ENCODE results near the gene OSBPL2.

The OSBPL2 gene

DNA sequence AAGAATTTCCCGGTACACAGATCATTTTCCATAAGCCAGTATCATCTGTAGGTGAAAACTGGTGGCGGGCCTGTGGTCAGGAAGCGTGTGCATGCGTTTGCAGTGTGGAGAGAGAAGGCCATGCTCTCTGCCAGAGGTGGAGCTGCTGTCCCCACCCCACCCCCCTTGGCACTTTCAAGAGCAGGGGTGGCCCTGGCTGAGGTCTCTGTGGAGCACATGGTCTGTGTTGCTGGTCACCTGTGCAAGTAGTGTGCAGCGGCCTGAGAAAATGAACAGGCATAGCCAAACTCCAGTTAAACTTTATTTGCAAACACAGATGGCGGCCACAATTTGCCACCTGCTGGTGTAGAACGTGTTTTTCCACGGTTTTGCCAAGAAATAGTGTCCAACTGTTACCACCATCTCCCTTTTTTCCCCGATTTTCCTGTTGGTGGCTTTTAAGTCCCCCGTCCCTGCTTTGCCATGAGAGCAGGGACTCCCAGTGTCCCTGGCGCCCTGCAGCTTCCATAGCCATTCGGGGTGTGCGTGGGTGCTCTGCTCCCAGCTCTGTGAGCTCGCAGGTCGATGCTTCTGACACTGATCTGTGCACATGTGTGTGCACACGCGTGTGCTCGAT, 66.9 kb downstream of the OSBPL2 start:
- TF ChIP-seq NFIC (IDR thresholded peaks at IDR 0.05) (0 out of 2 replicates have a peak, but pooled peaks have one; percentile 4), EP300 (IDR thresholded peaks at IDR 0.05; ENCODE audit: borderline replicate concordance) (no peak), TAF1 (IDR thresholded peaks at IDR 0.05; ENCODE audit: low read depth) (no peak), EGR1 (IDR thresholded peaks at IDR 0.05) (no peak), CEBPB (IDR thresholded peaks at IDR 0.05) (no peak), TEAD4 (IDR thresholded peaks at IDR 0.05) (no peak; the same call in 1 of the 2 replicates), ZBTB7A (IDR thresholded peaks at IDR 0.05; ENCODE audit: low read depth) (no peak), YY1 (IDR thresholded peaks at IDR 0.05; ENCODE audit: low read depth) (0 out of 2 replicates have a peak, but pooled peaks have one; percentile 12), CREB1 (IDR thresholded peaks at IDR 0.05; ENCODE audit: low read depth) (no peak)
- TF ChIP-seq, protein P1, sequence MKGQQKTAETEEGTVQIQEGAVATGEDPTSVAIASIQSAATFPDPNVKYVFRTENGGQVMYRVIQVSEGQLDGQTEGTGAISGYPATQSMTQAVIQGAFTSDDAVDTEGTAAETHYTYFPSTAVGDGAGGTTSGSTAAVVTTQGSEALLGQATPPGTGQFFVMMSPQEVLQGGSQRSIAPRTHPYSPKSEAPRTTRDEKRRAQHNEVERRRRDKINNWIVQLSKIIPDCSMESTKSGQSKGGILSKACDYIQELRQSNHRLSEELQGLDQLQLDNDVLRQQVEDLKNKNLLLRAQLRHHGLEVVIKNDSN (IDR thresholded peaks at IDR 0.05) = peak; percentile 52; the same call in 1 of the 2 replicates
- TF ChIP-seq, protein P2, sequence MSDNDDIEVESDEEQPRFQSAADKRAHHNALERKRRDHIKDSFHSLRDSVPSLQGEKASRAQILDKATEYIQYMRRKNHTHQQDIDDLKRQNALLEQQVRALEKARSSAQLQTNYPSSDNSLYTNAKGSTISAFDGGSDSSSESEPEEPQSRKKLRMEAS (IDR thresholded peaks at IDR 0.05) = peak; percentile 65

- TF ChIP-seq CREB1 (IDR thresholded peaks at IDR 0.05; ENCODE audit: low read depth) (no peak), YY1 (IDR thresholded peaks at IDR 0.05; ENCODE audit: low read depth) (no peak), REST (IDR thresholded peaks at IDR 0.05; ENCODE audit: low read depth) (no peak), ZBTB7A (IDR thresholded peaks at IDR 0.05; ENCODE audit: low read depth) (no peak), CEBPB (IDR thresholded peaks at IDR 0.05) (no peak), EGR1 (IDR thresholded peaks at IDR 0.05) (no peak), EP300 (IDR thresholded peaks at IDR 0.05; ENCODE audit: borderline replicate concordance) (no peak), NFIC (IDR thresholded peaks at IDR 0.05) (no peak), RAD21 (IDR thresholded peaks at IDR 0.05; ENCODE audit: low read depth) (no peak), TAF1 (IDR thresholded peaks at IDR 0.05; ENCODE audit: low read depth) (no peak), TCF12 (IDR thresholded peaks at IDR 0.05; ENCODE audit: low read depth) (no peak), FOXM1 (IDR thresholded peaks at IDR 0.05; ENCODE audit: borderline replicate concordance, low read depth) (no peak), TEAD4 (IDR thresholded peaks at IDR 0.05) (no peak)
- TF ChIP-seq, protein P1 (IDR thresholded peaks at IDR 0.05) = no peak
- TF ChIP-seq, protein P2 (IDR thresholded peaks at IDR 0.05) = no peak
These were observed 67.6 kb downstream of the OSBPL2 start for GRCh38 chr20:62305765-62306413.

- TF ChIP-seq ZBTB7A (IDR thresholded peaks at IDR 0.05; ENCODE audit: low read depth) (no peak), EGR1 (IDR thresholded peaks at IDR 0.05) (no peak), FOXM1 (IDR thresholded peaks at IDR 0.05; ENCODE audit: borderline replicate concordance, low read depth) (no peak), EP300 (IDR thresholded peaks at IDR 0.05; ENCODE audit: borderline replicate concordance) (no peak), TCF12 (IDR thresholded peaks at IDR 0.05; ENCODE audit: low read depth) (no peak), CREB1 (IDR thresholded peaks at IDR 0.05; ENCODE audit: low read depth) (no peak), CEBPB (IDR thresholded peaks at IDR 0.05) (no peak), REST (IDR thresholded peaks at IDR 0.05; ENCODE audit: low read depth) (no peak), RAD21 (IDR thresholded peaks at IDR 0.05; ENCODE audit: low read depth) (no peak), NFIC (IDR thresholded peaks at IDR 0.05) (no peak), YY1 (IDR thresholded peaks at IDR 0.05; ENCODE audit: low read depth) (no peak), TEAD4 (IDR thresholded peaks at IDR 0.05) (no peak), TAF1 (IDR thresholded peaks at IDR 0.05; ENCODE audit: low read depth) (no peak)
- TF ChIP-seq, protein P1 (IDR thresholded peaks at IDR 0.05) = no peak
- TF ChIP-seq, protein P2 (IDR thresholded peaks at IDR 0.05) = no peak
These were observed 68.3 kb downstream of the OSBPL2 start for GRCh38 chr20:62306414-62307187.

Measured in Ishikawa (cell line).